ENCODE data around the gene C11orf87. TPM values are rescaled to one million over a fixed set of nuclear protein-coding genes. Genes with fewer than 3 reads are reported as not detected.

C11orf87 gene
- total and polyA plus RNA-seq, 10 of the 15 experiments (the other 5 are each of a cell fraction or from before 2014, with no cell fraction given), result not detected

- TF ChIP-seq MLLT1 (IDR thresholded peaks at IDR 0.05), result no peak
- TF ChIP-seq PRDM15 (CRISPR knock-in tag; IDR thresholded peaks at IDR 0.05), result no peak
- TF ChIP-seq MEF2B (IDR thresholded peaks at IDR 0.05; ENCODE audit: partially characterized antibody, poor library complexity, severe bottlenecking), result no peak
- TF ChIP-seq CBFB (IDR thresholded peaks at IDR 0.05; ENCODE audit: low read depth), result no peak
- TF ChIP-seq TCF3 (IDR thresholded peaks at IDR 0.05; ENCODE audit: borderline replicate concordance, insufficient read depth, low read depth, low read length), result no peak
- no peak for TF ChIP-seq STAT1 (conservative IDR thresholded peaks at IDR 0.05)
- no peak for TF ChIP-seq E2F4 (IDR thresholded peaks at IDR 0.05; ENCODE audit: low read depth, low read length)
- no peak for TF ChIP-seq RB1 (IDR thresholded peaks at IDR 0.05; ENCODE audit: borderline replicate concordance)
- no peak for TF ChIP-seq TCF12 (IDR thresholded peaks at IDR 0.05; ENCODE audit: low read depth, low read length)
- no peak for TF ChIP-seq HCFC1 (IDR thresholded peaks at IDR 0.05; ENCODE audit: low read length)
- TF ChIP-seq ZBED1 (IDR thresholded peaks at IDR 0.05; ENCODE audit: borderline replicate concordance), result no peak
- no peak for TF ChIP-seq BRCA1 (IDR thresholded peaks at IDR 0.05; ENCODE audit: low read depth, low read length)
- TF ChIP-seq ELK1 (IDR thresholded peaks at IDR 0.05; ENCODE audit: low read depth, low read length), result no peak
- no peak for TF ChIP-seq TAF1 (IDR thresholded peaks at IDR 0.05; ENCODE audit: borderline replicate concordance, low read depth, low read length)
- TF ChIP-seq TBL1XR1 (IDR thresholded peaks at IDR 0.05; ENCODE audit: low read depth, low read length), result no peak
- TF ChIP-seq GABPA (IDR thresholded peaks at IDR 0.05; ENCODE audit: low read depth), result no peak
- no peak for TF ChIP-seq NFYA (IDR thresholded peaks at IDR 0.05; ENCODE audit: borderline replicate concordance, low read depth, low read length)
- no peak for TF ChIP-seq MYC (IDR thresholded peaks at IDR 0.05; ENCODE audit: insufficient read depth, insufficient read length, insufficient replicate concordance, low read length, severe bottlenecking)
- RAD21 ChIA-PET (ENCODE audit: unreplicated experiment), result no interaction called here
- FAIRE-seq, result no peak
Measured at GRCh38 chr11:109378034-109378433, 44.0 kb upstream of the C11orf87 start.

More at GRCh38 chr11:109378034-109378433, 44.0 kb upstream of the C11orf87 start:
- ChIA-PET SMC1A (ENCODE audit: uncharacterized antibody, unreplicated experiment) (no interaction called here), CTCF (no interaction called here), POLR2A (no interaction called here)
- ATAC-seq, result no peak
- no peaks in the 10 kb centered on the region for H3K4me1 ChIP-seq (ENCODE audit: control insufficient read depth, insufficient read depth, low read length)
- no peaks in the 10 kb centered on the region for H4K20me1 ChIP-seq (ENCODE audit: control insufficient read depth, insufficient read depth)
- H3K27me3 ChIP-seq (replicated peaks in 1 of 2; ENCODE audit: control insufficient read depth in 2 of 2, insufficient read depth in 2 of 2, low read length in 1 of 2), result no peaks in the 10 kb centered on the region; a peak in 1 of 4 replicates
- no peak overlapping the region for H3K9ac ChIP-seq (ENCODE audit: control insufficient read depth, insufficient read depth, low read length)
- H3K4me3 ChIP-seq, result no peak overlapping the region
- no peak for DNase-seq (ENCODE audit: low read depth, low spot score)
- intact Hi-C loops (cut with micrococcal nuclease; ENCODE audit: unreplicated experiment) (no loop called here), in situ Hi-C loops (cut with MboI) (no loop called here)
- H2AFZ ChIP-seq (ENCODE audit: control insufficient read depth, low read depth, low read length), result no peak overlapping the region
- H3K27ac ChIP-seq (ENCODE audit: control insufficient read depth, insufficient read depth), result no peak overlapping the region
- H3K9me3 ChIP-seq (replicated peaks; ENCODE audit: control insufficient read depth, insufficient read depth, low read length), result no peaks in the 10 kb centered on the region
- no peaks in the 10 kb centered on the region for H3K36me3 ChIP-seq (ENCODE audit: control insufficient read depth in 2 of 2, insufficient read depth in 2 of 2, low read length in 1 of 2)
- no peaks in the 10 kb centered on the region for H3K79me2 ChIP-seq (ENCODE audit: control insufficient read depth, insufficient read depth, low read length)
- BruUV-seq (replicated peaks), result no TSS peak
- H3K4me2 ChIP-seq (ENCODE audit: control insufficient read depth, insufficient read depth), result no peak overlapping the region
